Bronchial epithelial cell (primary cell): Measurements from ENCODE around the gene NCF2. TPM values are rescaled to one million over a fixed set of nuclear protein-coding genes. Genes with fewer than 3 reads are reported as not detected.

Source experiments
- DNase-seq: peaks from one replicate; pipeline ENCODE4 v3.0.0-alpha.2; 2010; ENCODE audit warnings: low read depth
- FAIRE-seq: peaks from 2 replicates; lab custom pipeline; 2011; peaks lifted over from hg19 to GRCh38; lab: Jason Lieb, UNC
- H3K27me3 ChIP-seq: 2 replicates; pipeline ENCODE4 v1.5.1; 2011; ENCODE audit warnings: low read length; ENCODE audit not compliant: control insufficient read depth, insufficient read depth
- H3K36me3 ChIP-seq: 2 replicates; pipeline ENCODE4 v1.5.1; 2011; ENCODE audit warnings: low read length; ENCODE audit not compliant: control insufficient read depth, insufficient read depth
- H3K4me3 ChIP-seq: 2 replicates; pipeline ENCODE4 v1.5.1; 2011; ENCODE audit warnings: mild to moderate bottlenecking, low read depth, low read length, control low read depth
- CTCF ChIP-seq: IDR thresholded peaks from 2 replicates; pipeline ENCODE4 v1.5.1; 2011; ENCODE audit warnings: mild to moderate bottlenecking, moderate library complexity, low read length, control low read depth, inconsistent platforms; ENCODE audit not compliant: insufficient read depth, severe bottlenecking
- total RNA-seq: library from RNA; depleted of rRNA; stranded (reverse); fragments of >200 nt; gene quantifications from 2 replicates; pipeline ENCODE4 v1.2.1, GENCODE V29; 2014

The NCF2 gene
- total RNA-seq, 1 donor from 2014 or later: 96.4 TPM

- no peak for TF ChIP-seq CTCF
- Histone ChIP-seq H3K4me3 (no peak overlapping the region), H3K27me3 (no peaks in the 10 kb centered on the region), H3K36me3 (no peaks in the 10 kb centered on the region)
- no peak for FAIRE-seq
- DNase-seq: no peak
These were observed 14.7 kb downstream of the NCF2 start for GRCh38 chr1:183575606-183576005.

GRCh38 chr1:183572721-183573120 is 17.5 kb downstream of the NCF2 start:
- TF ChIP-seq CTCF: no peak
- DNase-seq (no peak), FAIRE-seq (no peak)
- no peak overlapping the region for H3K4me3 ChIP-seq
- no peaks in the 10 kb centered on the region for H3K27me3 ChIP-seq
- H3K36me3 ChIP-seq: no peaks in the 10 kb centered on the region

GRCh38 chr1:183571678-183572268 is 18.5 kb downstream of the NCF2 start:
- FAIRE-seq: no peak
- no peaks in the 10 kb centered on the region for H3K27me3 ChIP-seq
- no peaks in the 10 kb centered on the region for H3K36me3 ChIP-seq
- no peak for TF ChIP-seq CTCF
- no peak for DNase-seq
- no peak overlapping the region for H3K4me3 ChIP-seq

- no peak for FAIRE-seq
These were observed 19.8 kb downstream of the NCF2 start for GRCh38 chr1:183570451-183570850.

GRCh38 chr1:183569801-183570200 is 20.5 kb downstream of the NCF2 start:
- Histone ChIP-seq H3K36me3 (no peaks in the 10 kb centered on the region), H3K4me3 (no peak overlapping the region), H3K27me3 (no peaks in the 10 kb centered on the region)
- FAIRE-seq (no peak), DNase-seq (no peak)
- no peak for TF ChIP-seq CTCF

More at GRCh38 chr1:183570451-183570850, 19.8 kb downstream of the NCF2 start:
- H3K4me3 ChIP-seq: no peak overlapping the region
- no peak for DNase-seq
- TF ChIP-seq CTCF: no peak
- no peaks in the 10 kb centered on the region for H3K27me3 ChIP-seq
- no peaks in the 10 kb centered on the region for H3K36me3 ChIP-seq

- Histone ChIP-seq H3K4me3 (no peak overlapping the region), H3K27me3 (no peaks in the 10 kb centered on the region), H3K36me3 (no peaks in the 10 kb centered on the region)
- FAIRE-seq: no peak
- peak; percentile 95 for DNase-seq
- no peak for TF ChIP-seq CTCF
These were observed 21.1 kb downstream of the NCF2 start for GRCh38 chr1:183569141-183569540.
